HG03139 (cell line): ENCODE data around the gene CLIC4.
"Not testable (repeated sequence)": the region's sequence is repeated elsewhere in the genome, so short reads cannot be mapped to it uniquely, and the experiment has no call there.

Source experiments
- ATAC-seq: cut with Tn5 transposase; IDR thresholded peaks from one replicate; pipeline ENCODE4 v1.9.1; 2021; ENCODE audit not compliant: unreplicated experiment

The CLIC4 gene

DNA sequence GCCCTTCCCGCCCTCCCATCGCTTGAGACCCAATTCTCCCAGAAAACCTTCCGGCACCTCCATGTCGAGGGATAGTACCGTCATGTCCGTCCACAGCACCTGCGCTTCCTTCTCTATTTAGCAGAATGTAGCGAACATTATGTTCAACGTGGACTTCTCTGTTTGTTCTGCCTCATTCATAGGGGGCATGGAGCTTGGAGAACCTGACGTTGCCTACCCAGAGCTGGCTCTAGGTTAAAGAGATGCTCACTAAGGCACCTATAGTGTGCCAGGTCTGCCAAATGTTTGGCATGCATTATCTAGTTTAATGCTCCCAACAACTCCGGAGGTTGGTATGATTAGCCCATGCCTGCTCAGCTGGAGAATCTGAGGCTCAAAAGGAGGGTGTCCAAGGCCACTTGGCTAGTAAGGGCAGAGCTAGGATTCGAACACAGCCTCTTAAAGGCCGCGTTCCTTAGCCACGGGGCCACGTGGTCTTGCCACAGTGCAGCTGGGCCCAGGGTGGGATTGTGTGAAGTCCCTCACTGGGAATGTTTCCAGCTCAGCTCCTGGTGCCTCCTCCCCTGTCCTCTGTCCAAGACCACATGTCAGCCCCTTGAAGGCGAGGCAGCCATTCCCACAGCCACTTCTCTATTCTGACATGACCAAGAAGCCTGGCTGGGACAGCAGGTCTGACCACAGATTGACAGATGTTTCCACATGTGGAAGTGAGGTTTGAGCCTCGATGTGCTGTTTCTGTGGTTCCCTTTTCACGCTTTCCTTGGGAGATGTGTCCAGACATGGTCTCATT is 127.0 kb downstream of the CLIC4 start:
- ATAC-seq = no peak

DNA sequence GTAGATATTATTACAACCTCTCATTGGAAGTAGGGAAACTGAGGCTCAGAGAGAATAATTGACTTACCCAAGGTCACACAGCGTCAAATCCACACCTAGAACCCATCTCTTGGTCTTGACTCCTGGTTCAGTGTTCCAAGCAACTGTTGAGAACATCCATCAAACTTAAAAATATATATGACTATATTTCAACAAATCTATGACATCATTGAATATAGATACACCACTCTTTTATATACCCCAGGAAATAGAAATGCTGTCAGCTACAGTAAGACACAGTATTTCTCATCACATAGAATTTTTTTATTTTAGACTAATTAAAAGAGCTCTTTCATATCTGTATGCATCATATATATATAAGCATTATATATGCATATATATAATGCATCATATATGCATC is 127.9 kb downstream of the CLIC4 start:
- no peak for ATAC-seq

- no peak for ATAC-seq
Measured at GRCh38 chr1:24874056-24874455, 128.8 kb downstream of the CLIC4 start.

- no peak for ATAC-seq
Measured at GRCh38 chr1:24874611-24875234, 129.5 kb downstream of the CLIC4 start.

GRCh38 chr1:24875257-24875656 is 130.0 kb downstream of the CLIC4 start:
- ATAC-seq = no peak

DNA sequence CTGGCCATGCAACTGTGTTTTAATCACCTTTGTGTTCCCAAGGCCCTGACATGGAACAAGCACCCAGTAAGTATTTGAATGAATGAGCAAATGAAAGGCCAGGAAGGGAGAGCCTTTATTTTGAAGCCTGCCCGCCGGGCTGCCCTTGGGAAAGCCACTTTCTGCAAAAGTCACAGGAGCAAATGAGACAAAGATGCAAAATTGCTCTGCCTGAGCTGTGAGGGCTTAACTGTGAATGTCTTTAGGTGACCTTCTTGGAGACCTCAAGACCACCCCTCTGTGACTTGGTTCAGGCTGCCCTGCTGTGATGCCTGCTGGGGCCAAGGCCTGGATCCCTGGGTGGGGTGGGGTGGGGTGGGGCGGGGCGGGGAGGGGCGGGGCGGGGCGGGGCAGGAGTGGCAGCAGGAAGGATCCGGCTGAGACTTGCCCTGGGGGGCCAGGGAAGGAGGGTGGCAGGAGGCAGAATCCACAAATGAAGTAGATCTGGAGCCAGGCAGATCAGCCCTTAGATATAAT is 130.8 kb downstream of the CLIC4 start:
- ATAC-seq = no peak

GRCh38 chr1:24878045-24878444 is 132.8 kb downstream of the CLIC4 start:
- no peak for ATAC-seq

GRCh38 chr1:24878775-24879742 is 133.8 kb downstream of the CLIC4 start:
- ATAC-seq = no peak

DNA sequence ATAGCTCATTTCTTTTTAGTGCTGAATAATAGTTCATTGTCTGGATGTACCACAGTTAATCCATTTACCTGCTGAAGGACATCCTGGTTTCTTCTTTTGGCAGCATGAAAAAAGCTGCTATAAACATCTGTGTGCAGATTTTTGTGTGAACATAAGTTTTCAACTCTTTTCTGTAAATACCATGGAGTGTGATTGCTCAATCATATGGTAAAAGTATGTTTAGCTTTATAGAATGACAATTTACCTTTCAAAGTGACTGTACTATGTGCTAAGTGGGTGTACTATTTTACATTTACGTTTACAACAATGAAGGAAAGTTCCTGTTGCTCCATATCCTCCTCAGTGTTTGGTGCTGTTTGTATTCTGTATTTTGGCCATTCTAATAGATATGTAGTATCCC is 135.8 kb downstream of the CLIC4 start:
- no peak for ATAC-seq

DNA sequence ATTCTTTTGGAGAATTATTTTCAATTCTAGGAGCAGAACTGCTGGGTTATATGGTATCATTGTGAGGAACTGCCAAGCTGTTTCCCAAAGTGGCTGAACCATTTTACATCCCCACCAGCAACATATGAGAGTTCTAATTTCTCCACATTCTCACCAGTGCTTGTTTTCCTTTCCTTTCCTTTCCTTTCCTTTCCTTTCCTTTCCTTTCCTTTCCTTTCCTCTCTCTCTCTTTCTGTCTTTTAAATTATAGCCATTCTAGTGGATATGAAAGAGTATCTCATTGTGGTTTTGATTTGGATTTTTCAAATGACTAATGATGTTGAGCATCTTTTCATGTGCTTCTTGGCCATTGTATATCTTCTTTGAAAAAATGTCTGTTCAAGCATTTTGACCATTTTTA is 139.5 kb downstream of the CLIC4 start:
- no peak for ATAC-seq

- no peak for ATAC-seq
Measured at GRCh38 chr1:24886241-24886640, 141.0 kb downstream of the CLIC4 start.

GRCh38 chr1:24888061-24888970 is 143.1 kb downstream of the CLIC4 start:
- no peak for ATAC-seq

DNA sequence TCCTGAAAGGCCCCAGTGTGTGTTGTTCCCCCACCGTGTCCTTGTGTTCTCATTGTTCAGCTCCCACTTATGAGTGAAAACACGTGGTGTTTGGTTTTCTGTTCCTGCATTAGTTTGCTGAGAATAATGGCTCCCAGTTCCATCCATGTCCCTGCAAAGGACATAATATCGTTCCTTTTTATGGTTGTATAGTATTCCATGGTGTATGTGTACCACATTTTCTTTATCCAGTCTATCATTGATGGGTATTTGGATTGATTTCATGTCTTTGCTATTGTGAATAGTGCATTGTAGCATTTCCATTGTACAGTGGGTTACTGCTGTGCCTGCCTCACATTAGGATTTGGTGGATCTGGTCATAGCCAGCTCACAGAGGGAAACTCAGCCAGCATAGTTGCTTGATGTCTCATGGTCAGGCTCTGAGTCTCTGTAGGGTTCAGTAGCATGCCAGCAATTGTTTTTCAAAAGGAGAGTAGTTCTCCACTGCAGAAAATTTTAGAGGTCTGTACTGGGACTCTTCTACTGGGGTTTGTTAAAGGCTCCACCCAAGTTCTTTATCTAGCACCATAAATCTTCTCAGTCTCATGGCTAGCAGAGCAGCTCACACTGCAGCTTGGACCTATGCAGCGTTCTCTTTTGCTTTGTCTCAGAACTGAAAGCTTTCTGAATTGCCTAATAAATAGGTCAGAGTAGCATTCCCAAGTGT is 143.9 kb downstream of the CLIC4 start:
- ATAC-seq = no peak

DNA sequence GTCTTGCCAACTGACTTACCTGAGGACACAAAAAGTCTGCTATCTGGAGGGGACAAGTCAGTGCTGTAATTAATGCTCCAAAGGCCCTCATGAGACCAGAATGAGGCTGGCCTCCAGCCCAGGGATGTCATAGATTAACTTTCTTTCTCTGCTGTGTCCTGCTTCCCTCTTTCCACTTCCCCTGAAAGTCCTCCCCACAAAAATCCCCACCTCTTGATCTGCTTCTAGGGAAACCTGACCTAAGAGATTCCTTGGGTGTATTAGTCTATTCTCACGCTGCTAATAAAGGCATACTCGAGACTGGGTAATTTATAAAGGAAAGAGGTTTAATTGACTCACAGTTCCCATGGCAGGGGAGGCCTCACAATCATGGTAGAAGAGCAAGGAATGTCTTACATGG is 145.6 kb downstream of the CLIC4 start:
- ATAC-seq = no peak

DNA sequence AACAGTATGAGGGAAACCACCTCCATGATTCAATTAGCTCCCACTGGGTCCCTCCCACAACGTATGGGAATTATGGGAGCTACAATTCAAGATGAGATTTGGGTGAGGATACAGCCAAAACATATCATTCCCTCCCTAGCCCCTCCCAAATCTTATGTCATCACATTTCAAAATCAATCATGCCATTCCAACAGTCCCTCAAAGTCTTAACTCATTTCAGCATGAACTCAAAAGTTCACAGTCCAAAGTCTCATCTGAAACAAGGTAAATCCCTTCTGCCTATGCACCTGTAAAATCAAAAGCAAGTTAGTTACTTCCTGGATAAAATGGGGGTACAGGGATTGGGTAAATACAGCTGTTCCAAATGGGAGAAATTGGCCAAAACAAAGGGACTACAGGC is 146.1 kb downstream of the CLIC4 start:
- ATAC-seq = not testable (repeated sequence)

GRCh38 chr1:24892188-24893153 is 147.2 kb downstream of the CLIC4 start:
- ATAC-seq = no peak

DNA sequence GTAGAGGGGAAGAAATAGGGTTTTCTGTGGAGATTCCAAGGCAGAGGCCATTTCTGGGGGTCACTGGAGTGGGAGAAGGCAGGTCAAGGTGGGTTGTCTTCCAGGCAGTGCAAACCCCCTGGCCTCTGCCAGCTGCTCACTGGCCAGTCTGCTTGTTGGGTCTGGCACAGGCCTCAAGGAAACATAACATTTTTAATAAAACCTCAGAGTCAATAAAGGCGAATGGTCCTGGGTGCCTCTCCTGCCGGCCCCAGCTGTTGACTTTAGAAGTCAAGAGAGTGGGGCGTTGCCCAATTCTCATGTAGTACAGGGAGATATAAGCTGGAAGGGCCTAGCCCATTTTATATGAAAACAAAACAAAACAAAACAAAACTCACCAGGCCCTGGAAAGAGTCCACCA is 148.2 kb downstream of the CLIC4 start:
- ATAC-seq = no peak
